Peyer's patch (tissue), 4 donors: ENCODE results near the gene PTPRA. TPM values are rescaled to one million over a fixed set of nuclear protein-coding genes. Genes with fewer than 3 reads are reported as not detected.

ENCODE experiments used
- DNase-seq, 3 donors: peaks; one replicate each; pipeline ENCODE4 v3.0.0-alpha.2; 2017 to 2019
- H3K27ac ChIP-seq, 4 donors: fragments of 200-600 bp; sonication (generic); one replicate each; pipeline ENCODE4 v1.5.1; 2016 to 2019
- H3K27me3 ChIP-seq, 2 donors: fragments of 200-600 bp; sonication (generic); one replicate each; pipeline ENCODE4 v1.5.1; 2019
- H3K36me3 ChIP-seq, 3 donors: fragments of 200-600 bp; sonication (generic); one replicate each; pipeline ENCODE4 v1.5.1; 2016 to 2019
- H3K4me1 ChIP-seq, 4 donors: fragments of 200-600 bp; sonication (generic); one replicate each; pipeline ENCODE4 v1.5.1; 2016 to 2019
- H3K4me3 ChIP-seq, 4 donors: fragments of 200-600 bp; sonication (generic); 1 replicate in 3 of 4; 2 replicates in 1 of 4; pipeline ENCODE4 v1.5.1; 2016 to 2019; ENCODE audit warnings: mild to moderate bottlenecking in 1 of 4
- H3K9me3 ChIP-seq, 4 donors: fragments of 200-600 bp; sonication (generic); one replicate each; pipeline ENCODE4 v1.5.1; 2016 to 2019; ENCODE audit warnings: mild to moderate bottlenecking in 1 of 4
- POLR2A ChIP-seq, 2 donors: fragments of 450-650 bp; IDR thresholded peaks; one replicate each; pipeline ENCODE4 v1.5.1; 2017; ENCODE audit warnings: antibody characterized with exemption in 2 of 2, mild to moderate bottlenecking in 2 of 2, moderate library complexity in 2 of 2
- total RNA-seq, 4 donors: library from RNA; depleted of rRNA; stranded (reverse); fragments of >200 nt; gene quantifications; one replicate each; pipeline ENCODE4 v1.1.0, GENCODE V29; 2016
- TF ChIP-seq, protein P1 (sequence below), 6 experiments: fragments of 450-650 bp in 4 of 6; fragments of 200-600 bp in 2 of 6; sonication (generic) in 1 of 6; IDR thresholded peaks; one replicate each; pipeline ENCODE4 v1.5.1; 2017 to 2019; ENCODE audit warnings: antibody characterized with exemption in 6 of 6, mild to moderate bottlenecking in 3 of 6, moderate library complexity in 1 of 6

PTPRA gene
- total RNA-seq, 4 donors from 2014 or later = 22.8 to 52.8 (median 36.5) TPM

DNA sequence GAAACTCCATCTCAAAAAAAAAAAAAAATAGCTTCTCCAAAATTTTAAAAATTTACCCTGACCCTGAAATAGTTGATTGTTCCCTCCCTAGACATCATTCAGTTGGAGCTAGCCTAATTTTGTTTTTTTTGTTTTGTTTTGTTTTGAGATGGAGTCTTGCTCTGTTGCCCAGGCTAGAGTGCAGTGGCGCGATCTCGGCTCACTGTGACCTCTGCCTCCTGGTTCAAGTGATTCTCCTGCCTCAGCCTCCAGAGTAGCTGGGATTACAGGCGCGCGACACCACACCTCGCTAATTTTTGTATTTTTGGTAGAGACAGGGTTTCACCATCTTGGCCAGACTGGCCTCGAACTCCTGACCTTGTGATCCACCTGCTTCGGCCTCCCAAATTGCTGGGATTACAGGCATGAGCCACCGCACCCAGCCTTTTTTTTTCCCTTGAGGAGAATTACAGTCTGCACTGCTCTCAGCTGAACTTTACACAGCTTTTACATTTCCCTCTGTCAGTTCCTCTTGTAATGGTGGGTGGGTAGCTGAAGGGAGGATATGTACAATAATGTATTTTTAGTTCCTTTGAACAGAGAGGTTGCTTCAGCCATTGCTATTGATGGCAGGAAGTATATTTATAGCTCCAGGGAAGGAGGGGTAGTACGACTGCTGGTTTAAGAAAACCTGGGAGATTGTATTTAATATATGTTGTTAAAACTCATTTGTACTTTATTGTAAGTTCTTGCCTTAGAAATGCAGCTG, 27.7 kb downstream of the PTPRA start:
- H3K4me3 ChIP-seq = no peak overlapping the region
- TF ChIP-seq POLR2A (IDR thresholded peaks at IDR 0.05) = no peak
- TF ChIP-seq, protein P1, sequence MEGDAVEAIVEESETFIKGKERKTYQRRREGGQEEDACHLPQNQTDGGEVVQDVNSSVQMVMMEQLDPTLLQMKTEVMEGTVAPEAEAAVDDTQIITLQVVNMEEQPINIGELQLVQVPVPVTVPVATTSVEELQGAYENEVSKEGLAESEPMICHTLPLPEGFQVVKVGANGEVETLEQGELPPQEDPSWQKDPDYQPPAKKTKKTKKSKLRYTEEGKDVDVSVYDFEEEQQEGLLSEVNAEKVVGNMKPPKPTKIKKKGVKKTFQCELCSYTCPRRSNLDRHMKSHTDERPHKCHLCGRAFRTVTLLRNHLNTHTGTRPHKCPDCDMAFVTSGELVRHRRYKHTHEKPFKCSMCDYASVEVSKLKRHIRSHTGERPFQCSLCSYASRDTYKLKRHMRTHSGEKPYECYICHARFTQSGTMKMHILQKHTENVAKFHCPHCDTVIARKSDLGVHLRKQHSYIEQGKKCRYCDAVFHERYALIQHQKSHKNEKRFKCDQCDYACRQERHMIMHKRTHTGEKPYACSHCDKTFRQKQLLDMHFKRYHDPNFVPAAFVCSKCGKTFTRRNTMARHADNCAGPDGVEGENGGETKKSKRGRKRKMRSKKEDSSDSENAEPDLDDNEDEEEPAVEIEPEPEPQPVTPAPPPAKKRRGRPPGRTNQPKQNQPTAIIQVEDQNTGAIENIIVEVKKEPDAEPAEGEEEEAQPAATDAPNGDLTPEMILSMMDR (IDR thresholded peaks at IDR 0.05) = no peak
- no peak overlapping the region for H3K27ac ChIP-seq
- no peaks in the 10 kb centered on the region for H3K27me3 ChIP-seq
- H3K36me3 ChIP-seq = no peaks in the 10 kb centered on the region
- no peaks in the 10 kb centered on the region for H3K9me3 ChIP-seq
- H3K4me1 ChIP-seq = no peaks in the 10 kb centered on the region
- DNase-seq = no peak

DNA sequence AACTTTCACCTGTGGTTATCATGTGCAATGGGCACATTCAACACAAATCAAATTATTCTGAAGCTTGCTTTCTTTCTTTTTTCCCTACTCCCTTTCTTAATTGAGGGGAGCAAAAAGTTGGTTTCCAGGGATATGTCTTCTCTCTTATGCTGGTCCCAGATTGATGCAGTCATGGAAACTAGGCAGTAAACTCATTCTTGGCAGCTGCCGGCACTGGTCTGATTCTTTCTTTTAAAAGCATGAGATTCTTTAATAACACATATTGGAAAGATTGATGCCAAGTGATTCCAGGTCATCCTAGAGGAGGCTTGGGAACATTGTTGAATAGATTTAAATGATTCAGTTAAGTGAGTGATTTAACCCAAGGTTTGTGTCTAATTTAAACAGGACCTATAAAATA, 29.0 kb downstream of the PTPRA start:
- no peak overlapping the region for H3K4me3 ChIP-seq

DNA sequence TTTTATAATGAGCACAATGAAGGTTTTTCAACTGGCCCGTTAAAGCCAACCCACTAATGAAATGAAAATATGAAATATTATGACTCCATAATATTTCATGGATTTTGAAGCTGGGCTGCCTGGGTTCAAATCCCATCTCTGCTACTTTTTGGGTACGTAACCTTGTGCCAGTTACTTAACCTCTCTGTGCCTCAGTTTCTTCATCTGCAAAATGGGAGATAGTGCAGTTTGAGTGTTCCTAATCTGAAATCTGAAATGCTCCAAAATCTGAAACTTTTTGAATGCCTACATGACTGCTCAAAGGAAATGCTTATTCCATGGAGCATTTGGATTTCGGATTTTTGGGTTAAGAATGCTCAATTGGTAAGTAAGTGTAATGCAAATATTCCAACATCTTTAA, 29.5 kb downstream of the PTPRA start:
- H3K4me1 ChIP-seq = no peaks in the 10 kb centered on the region
- DNase-seq = no peak

More for the DNA sequence above, 29.0 kb downstream of the PTPRA start:
- no peak for TF ChIP-seq POLR2A (IDR thresholded peaks at IDR 0.05)
- TF ChIP-seq, protein P1 (IDR thresholded peaks at IDR 0.05) = no peak
- H3K27ac ChIP-seq = no peak overlapping the region
- H3K9me3 ChIP-seq = no peaks in the 10 kb centered on the region
- H3K36me3 ChIP-seq = no peaks in the 10 kb centered on the region
- H3K4me1 ChIP-seq = no peaks in the 10 kb centered on the region
- no peak for DNase-seq
- H3K27me3 ChIP-seq = no peaks in the 10 kb centered on the region

DNA sequence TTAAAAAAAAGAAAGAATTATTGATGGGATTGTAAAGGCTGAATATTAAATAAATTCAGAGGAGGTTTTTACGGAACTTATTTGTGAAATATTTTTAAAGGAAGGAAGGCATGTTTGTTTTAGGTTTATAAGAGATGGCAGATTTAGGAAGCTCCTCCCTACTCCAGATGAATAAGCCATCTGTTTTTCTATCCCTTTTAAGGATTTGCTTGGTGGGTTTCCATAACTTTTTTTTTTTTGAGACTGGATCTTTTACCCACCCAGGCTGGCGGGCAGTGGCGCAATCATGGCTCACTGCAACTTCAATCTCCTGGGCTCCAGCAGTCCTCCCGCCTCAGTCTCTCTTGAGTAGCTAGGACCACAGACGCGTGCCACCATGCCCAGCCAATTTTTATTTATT, 30.4 kb downstream of the PTPRA start:
- no peaks in the 10 kb centered on the region for H3K36me3 ChIP-seq
- H3K4me1 ChIP-seq = no peaks in the 10 kb centered on the region
- no peaks in the 10 kb centered on the region for H3K9me3 ChIP-seq
- H3K4me3 ChIP-seq = no peak overlapping the region
- TF ChIP-seq POLR2A (IDR thresholded peaks at IDR 0.05) = no peak
- TF ChIP-seq, protein P1 (IDR thresholded peaks at IDR 0.05) = no peak
- DNase-seq = no peak
- no peaks in the 10 kb centered on the region for H3K27me3 ChIP-seq
- no peak overlapping the region for H3K27ac ChIP-seq

More for the DNA sequence above, 29.5 kb downstream of the PTPRA start:
- H3K27me3 ChIP-seq = no peaks in the 10 kb centered on the region
- no peak overlapping the region for H3K4me3 ChIP-seq
- TF ChIP-seq, protein P1 (IDR thresholded peaks at IDR 0.05) = no peak
- no peak for TF ChIP-seq POLR2A (IDR thresholded peaks at IDR 0.05)
- H3K27ac ChIP-seq = no peak overlapping the region
- H3K36me3 ChIP-seq = no peaks in the 10 kb centered on the region
- no peaks in the 10 kb centered on the region for H3K9me3 ChIP-seq

DNA sequence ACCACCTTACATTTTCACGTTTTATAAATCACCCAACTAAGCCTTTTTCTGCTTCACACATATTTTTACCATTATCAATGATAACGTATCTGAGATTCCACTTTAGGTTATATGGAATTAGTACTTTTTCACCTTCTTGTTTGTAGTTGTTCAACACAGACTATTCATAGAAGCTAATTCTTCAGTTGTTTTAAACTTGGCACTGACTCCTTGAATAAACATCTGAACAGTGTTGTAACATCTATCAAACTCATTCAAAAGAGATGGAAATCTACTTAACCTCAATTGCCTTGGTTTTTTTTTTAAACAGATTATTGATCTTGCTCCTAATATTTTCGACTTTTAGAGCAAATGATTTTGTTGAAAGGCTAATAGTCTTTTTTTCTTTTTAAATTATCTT, 34.2 kb downstream of the PTPRA start:
- no peak overlapping the region for H3K4me3 ChIP-seq
- no peak for DNase-seq
- no peak for TF ChIP-seq POLR2A (IDR thresholded peaks at IDR 0.05)
- TF ChIP-seq, protein P1 (IDR thresholded peaks at IDR 0.05) = no peak
- H3K4me1 ChIP-seq = no peaks in the 10 kb centered on the region
- H3K9me3 ChIP-seq = no peaks in the 10 kb centered on the region
- H3K36me3 ChIP-seq = no peaks in the 10 kb centered on the region
- no peaks in the 10 kb centered on the region for H3K27me3 ChIP-seq
- H3K27ac ChIP-seq = no peak overlapping the region
